Endothelial cell (in vitro differentiated cells): ENCODE results near the gene TMEM132D. TPM values are rescaled to one million over a fixed set of nuclear protein-coding genes. Genes with fewer than 3 reads are reported as not detected.

Experiments
- DNase-seq: peaks from one replicate; pipeline ENCODE4 v3.0.0; 2021; ENCODE audit warnings: low spot score
- H3K27ac Mint-ChIP-seq: one replicate; pipeline ENCODE4 v1.8.0; 2021; ENCODE audit warnings: mixed read lengths, inconsistent platforms; ENCODE audit not compliant: unreplicated experiment
- H3K27me3 Mint-ChIP-seq: one replicate; pipeline ENCODE4 v1.8.0; 2021; ENCODE audit warnings: mild to moderate bottlenecking, moderate library complexity, mixed read lengths, inconsistent platforms; ENCODE audit not compliant: unreplicated experiment
- H3K36me3 Mint-ChIP-seq: one replicate; pipeline ENCODE4 v1.8.0; 2021; ENCODE audit warnings: mild to moderate bottlenecking, low read depth, mixed read lengths, inconsistent platforms; ENCODE audit not compliant: unreplicated experiment
- H3K4me1 Mint-ChIP-seq: one replicate; pipeline ENCODE4 v1.8.0; 2021; ENCODE audit warnings: mild to moderate bottlenecking, mixed read lengths, inconsistent platforms; ENCODE audit not compliant: unreplicated experiment
- H3K4me3 Mint-ChIP-seq: one replicate; pipeline ENCODE4 v1.8.0; 2021; ENCODE audit warnings: mild to moderate bottlenecking, mixed read lengths, inconsistent platforms; ENCODE audit not compliant: unreplicated experiment
- H3K9me3 Mint-ChIP-seq: one replicate; pipeline ENCODE4 v1.8.0; 2021; ENCODE audit warnings: mixed read lengths, inconsistent platforms; ENCODE audit not compliant: unreplicated experiment
- CTCF ChIP-seq: fragments of 200-600 bp; sonication (generic); IDR thresholded peaks from one replicate; pipeline ENCODE4 v1.5.0; 2021; ENCODE audit warnings: antibody characterized with exemption; ENCODE audit not compliant: unreplicated experiment
- total RNA-seq: library from RNA; stranded (reverse); fragmentation: NEBNext Ultra II Directional; extraction: Animal tissue kit (Norgen Biotek cat#: 25700); gene quantifications from one replicate; pipeline ENCODE4 v1.2.1, GENCODE V29; 2021; ENCODE audit not compliant: unreplicated experiment

TMEM132D gene
- total RNA-seq, 1 donor from 2014 or later, result not detected

- Mint-ChIP-seq H3K27ac (no peak overlapping the region), H3K4me3 (no peak overlapping the region), H3K9me3 (peaks cover 53% of the 10 kb centered on the region), H3K4me1 (no peaks in the 10 kb centered on the region), H3K36me3 (peaks cover 4% of the 10 kb centered on the region), H3K27me3 (no peaks in the 10 kb centered on the region)
- no peak for TF ChIP-seq CTCF
- DNase-seq, result no peak
Measured at GRCh38 chr12:129870136-129870535, 33.7 kb downstream of the TMEM132D start.

- H3K27ac Mint-ChIP-seq, result no peak overlapping the region
- no peaks in the 10 kb centered on the region for H3K4me1 Mint-ChIP-seq
- no peak overlapping the region for H3K4me3 Mint-ChIP-seq
- H3K9me3 Mint-ChIP-seq, result peaks cover 57% of the 10 kb centered on the region
- H3K27me3 Mint-ChIP-seq, result no peaks in the 10 kb centered on the region
- no peak for TF ChIP-seq CTCF
- DNase-seq, result no peak
- peaks cover 7% of the 10 kb centered on the region for H3K36me3 Mint-ChIP-seq
Measured at GRCh38 chr12:129868575-129868974, 35.2 kb downstream of the TMEM132D start.

GRCh38 chr12:129863938-129864337 is 39.9 kb downstream of the TMEM132D start:
- no peak for TF ChIP-seq CTCF
- no peak overlapping the region for H3K27ac Mint-ChIP-seq
- no peak overlapping the region for H3K4me3 Mint-ChIP-seq
- H3K36me3 Mint-ChIP-seq, result peaks cover 3% of the 10 kb centered on the region
- H3K9me3 Mint-ChIP-seq, result peaks cover 51% of the 10 kb centered on the region
- no peaks in the 10 kb centered on the region for H3K4me1 Mint-ChIP-seq
- no peak for DNase-seq
- no peaks in the 10 kb centered on the region for H3K27me3 Mint-ChIP-seq

GRCh38 chr12:129862561-129863175 is 41.2 kb downstream of the TMEM132D start:
- no peak overlapping the region for H3K4me3 Mint-ChIP-seq
- no peaks in the 10 kb centered on the region for H3K4me1 Mint-ChIP-seq
- H3K9me3 Mint-ChIP-seq, result peaks cover 48% of the 10 kb centered on the region
- H3K27me3 Mint-ChIP-seq, result no peaks in the 10 kb centered on the region
- TF ChIP-seq CTCF, result no peak
- DNase-seq, result no peak
- H3K36me3 Mint-ChIP-seq, result peaks cover 3% of the 10 kb centered on the region
- no peak overlapping the region for H3K27ac Mint-ChIP-seq

DNA sequence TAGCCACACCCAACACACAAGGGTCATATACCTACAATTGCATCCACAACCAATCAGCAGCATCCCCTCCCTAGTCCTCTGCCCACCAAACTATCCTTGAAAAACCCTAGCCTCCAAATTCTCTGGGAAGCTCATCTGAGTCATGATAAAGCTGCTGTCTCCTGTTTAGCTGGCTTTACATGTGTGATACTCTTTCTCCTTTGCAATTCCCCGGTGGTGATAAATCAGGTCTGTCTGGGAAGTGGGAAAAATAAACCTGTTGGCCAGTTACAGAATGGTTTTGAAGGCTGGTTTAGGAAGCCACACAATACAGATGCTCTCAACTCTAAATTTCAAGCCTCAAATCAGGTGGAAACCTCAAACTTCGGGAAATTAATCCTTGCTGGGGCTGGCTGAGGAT is 41.9 kb downstream of the TMEM132D start:
- Mint-ChIP-seq H3K36me3 (peaks cover 3% of the 10 kb centered on the region), H3K9me3 (peaks cover 43% of the 10 kb centered on the region), H3K27ac (no peak overlapping the region), H3K27me3 (no peaks in the 10 kb centered on the region), H3K4me1 (no peaks in the 10 kb centered on the region), H3K4me3 (no peak overlapping the region)
- no peak for TF ChIP-seq CTCF
- no peak for DNase-seq
